ENCODE results near the gene PATL1.

DNA sequence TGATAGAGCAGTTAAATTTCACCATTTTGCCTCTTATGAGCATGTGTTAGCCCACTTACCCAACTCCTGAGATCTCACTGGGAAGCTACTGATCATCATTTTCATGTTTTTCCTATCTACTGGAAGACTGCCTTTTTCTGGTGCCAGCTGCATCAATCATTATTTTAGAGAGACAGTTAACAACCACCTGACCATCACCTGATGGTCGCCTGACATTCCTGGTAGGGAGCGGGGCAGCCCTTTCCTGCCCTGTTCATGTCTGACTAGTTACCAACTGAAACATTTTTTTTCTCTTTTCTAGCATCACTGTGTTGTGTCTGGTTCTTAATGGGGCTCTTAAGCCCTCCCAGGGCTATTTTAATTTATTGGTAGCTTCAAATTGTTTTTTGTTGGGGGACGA, 20.2 kb upstream of the PATL1 start:
- TF ChIP-seq, protein P1, sequence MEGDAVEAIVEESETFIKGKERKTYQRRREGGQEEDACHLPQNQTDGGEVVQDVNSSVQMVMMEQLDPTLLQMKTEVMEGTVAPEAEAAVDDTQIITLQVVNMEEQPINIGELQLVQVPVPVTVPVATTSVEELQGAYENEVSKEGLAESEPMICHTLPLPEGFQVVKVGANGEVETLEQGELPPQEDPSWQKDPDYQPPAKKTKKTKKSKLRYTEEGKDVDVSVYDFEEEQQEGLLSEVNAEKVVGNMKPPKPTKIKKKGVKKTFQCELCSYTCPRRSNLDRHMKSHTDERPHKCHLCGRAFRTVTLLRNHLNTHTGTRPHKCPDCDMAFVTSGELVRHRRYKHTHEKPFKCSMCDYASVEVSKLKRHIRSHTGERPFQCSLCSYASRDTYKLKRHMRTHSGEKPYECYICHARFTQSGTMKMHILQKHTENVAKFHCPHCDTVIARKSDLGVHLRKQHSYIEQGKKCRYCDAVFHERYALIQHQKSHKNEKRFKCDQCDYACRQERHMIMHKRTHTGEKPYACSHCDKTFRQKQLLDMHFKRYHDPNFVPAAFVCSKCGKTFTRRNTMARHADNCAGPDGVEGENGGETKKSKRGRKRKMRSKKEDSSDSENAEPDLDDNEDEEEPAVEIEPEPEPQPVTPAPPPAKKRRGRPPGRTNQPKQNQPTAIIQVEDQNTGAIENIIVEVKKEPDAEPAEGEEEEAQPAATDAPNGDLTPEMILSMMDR (optimal IDR thresholded peaks at IDR 0.05 in 1 of 3, IDR thresholded peaks at IDR 0.05 in 1 of 3, conservative IDR thresholded peaks at IDR 0.05 in 1 of 3; ENCODE audit: extremely low read depth in 1 of 3, insufficient read depth in 2 of 3, low read length in 3 of 3): no peak
- no peak for TF ChIP-seq EZH2 (IDR thresholded peaks at IDR 0.05; ENCODE audit: low read length)
